SK-N-SH (cell line): Measurements from ENCODE around the gene CDK1.

Source experiments
- EP300 ChIP-seq, 2 experiments: IDR thresholded peaks; 2 replicates each; pipeline versions ENCODE4 v1.4.0 to v1.6.1; 2012; ENCODE audit warnings: borderline replicate concordance in 1 of 2, low read depth in 1 of 2, low read length in 1 of 2
- EZH2phosphoT487 ChIP-seq: fragments of 200-600 bp; sonication (generic); IDR thresholded peaks from 2 replicates; pipeline ENCODE4 v1.6.1; 2017; ENCODE audit warnings: low read depth, mixed run types, mild to moderate bottlenecking, antibody characterized with exemption, moderate library complexity, borderline replicate concordance
- NFIC ChIP-seq: IDR thresholded peaks from 2 replicates; pipeline ENCODE4 v1.4.0; 2012; ENCODE audit warnings: borderline replicate concordance
- POLR2AphosphoS5 ChIP-seq: IDR thresholded peaks from 2 replicates; pipeline ENCODE4 v1.6.1; 2012; ENCODE audit warnings: low read depth, low read length
- RCOR1 ChIP-seq: fragments of 150-350 bp; IDR thresholded peaks from 2 replicates; pipeline ENCODE4 v1.6.1; 2017; ENCODE audit warnings: antibody characterized with exemption, low read length
- RFX5 ChIP-seq: IDR thresholded peaks from 2 replicates; pipeline ENCODE4 v1.6.1; 2012; ENCODE audit warnings: mild to moderate bottlenecking, improper control_type of control experiment, low read length
- RXRA ChIP-seq: IDR thresholded peaks from 2 replicates; pipeline ENCODE4 v1.4.0; 2012; ENCODE audit warnings: low read depth, mild to moderate bottlenecking, borderline replicate concordance
- TAF1 ChIP-seq: IDR thresholded peaks from 2 replicates; pipeline ENCODE4 v1.6.1; 2012; ENCODE audit warnings: low read depth, mild to moderate bottlenecking, low read length, moderate library complexity, borderline replicate concordance
- TCF12 ChIP-seq: IDR thresholded peaks from 2 replicates; pipeline ENCODE4 v1.4.0; 2012
- TF ChIP-seq, protein P1 (sequence below): fragments of 200-600 bp; sonication (generic); IDR thresholded peaks from 2 replicates; pipeline ENCODE4 v1.6.1; 2017; ENCODE audit warnings: antibody characterized with exemption, mild to moderate bottlenecking, moderate library complexity
- TF ChIP-seq, protein P2 (sequence below): IDR thresholded peaks from 2 replicates; pipeline ENCODE4 v1.6.1; 2012; ENCODE audit warnings: mild to moderate bottlenecking, low read depth, low read length, moderate library complexity

- TF ChIP-seq, protein P1, sequence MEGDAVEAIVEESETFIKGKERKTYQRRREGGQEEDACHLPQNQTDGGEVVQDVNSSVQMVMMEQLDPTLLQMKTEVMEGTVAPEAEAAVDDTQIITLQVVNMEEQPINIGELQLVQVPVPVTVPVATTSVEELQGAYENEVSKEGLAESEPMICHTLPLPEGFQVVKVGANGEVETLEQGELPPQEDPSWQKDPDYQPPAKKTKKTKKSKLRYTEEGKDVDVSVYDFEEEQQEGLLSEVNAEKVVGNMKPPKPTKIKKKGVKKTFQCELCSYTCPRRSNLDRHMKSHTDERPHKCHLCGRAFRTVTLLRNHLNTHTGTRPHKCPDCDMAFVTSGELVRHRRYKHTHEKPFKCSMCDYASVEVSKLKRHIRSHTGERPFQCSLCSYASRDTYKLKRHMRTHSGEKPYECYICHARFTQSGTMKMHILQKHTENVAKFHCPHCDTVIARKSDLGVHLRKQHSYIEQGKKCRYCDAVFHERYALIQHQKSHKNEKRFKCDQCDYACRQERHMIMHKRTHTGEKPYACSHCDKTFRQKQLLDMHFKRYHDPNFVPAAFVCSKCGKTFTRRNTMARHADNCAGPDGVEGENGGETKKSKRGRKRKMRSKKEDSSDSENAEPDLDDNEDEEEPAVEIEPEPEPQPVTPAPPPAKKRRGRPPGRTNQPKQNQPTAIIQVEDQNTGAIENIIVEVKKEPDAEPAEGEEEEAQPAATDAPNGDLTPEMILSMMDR = no peak
- TF ChIP-seq RCOR1 (no peak), RXRA (no peak), TAF1 (no peak), POLR2AphosphoS5 (no peak), EZH2phosphoT487 (no peak), RFX5 (no peak), NFIC (no peak), TCF12 (no peak), EP300 (IDR thresholded peaks at IDR 0.05; ENCODE audit: borderline replicate concordance in 1 of 2, low read depth in 1 of 2, low read length in 1 of 2) (no peak)
- TF ChIP-seq, protein P2, sequence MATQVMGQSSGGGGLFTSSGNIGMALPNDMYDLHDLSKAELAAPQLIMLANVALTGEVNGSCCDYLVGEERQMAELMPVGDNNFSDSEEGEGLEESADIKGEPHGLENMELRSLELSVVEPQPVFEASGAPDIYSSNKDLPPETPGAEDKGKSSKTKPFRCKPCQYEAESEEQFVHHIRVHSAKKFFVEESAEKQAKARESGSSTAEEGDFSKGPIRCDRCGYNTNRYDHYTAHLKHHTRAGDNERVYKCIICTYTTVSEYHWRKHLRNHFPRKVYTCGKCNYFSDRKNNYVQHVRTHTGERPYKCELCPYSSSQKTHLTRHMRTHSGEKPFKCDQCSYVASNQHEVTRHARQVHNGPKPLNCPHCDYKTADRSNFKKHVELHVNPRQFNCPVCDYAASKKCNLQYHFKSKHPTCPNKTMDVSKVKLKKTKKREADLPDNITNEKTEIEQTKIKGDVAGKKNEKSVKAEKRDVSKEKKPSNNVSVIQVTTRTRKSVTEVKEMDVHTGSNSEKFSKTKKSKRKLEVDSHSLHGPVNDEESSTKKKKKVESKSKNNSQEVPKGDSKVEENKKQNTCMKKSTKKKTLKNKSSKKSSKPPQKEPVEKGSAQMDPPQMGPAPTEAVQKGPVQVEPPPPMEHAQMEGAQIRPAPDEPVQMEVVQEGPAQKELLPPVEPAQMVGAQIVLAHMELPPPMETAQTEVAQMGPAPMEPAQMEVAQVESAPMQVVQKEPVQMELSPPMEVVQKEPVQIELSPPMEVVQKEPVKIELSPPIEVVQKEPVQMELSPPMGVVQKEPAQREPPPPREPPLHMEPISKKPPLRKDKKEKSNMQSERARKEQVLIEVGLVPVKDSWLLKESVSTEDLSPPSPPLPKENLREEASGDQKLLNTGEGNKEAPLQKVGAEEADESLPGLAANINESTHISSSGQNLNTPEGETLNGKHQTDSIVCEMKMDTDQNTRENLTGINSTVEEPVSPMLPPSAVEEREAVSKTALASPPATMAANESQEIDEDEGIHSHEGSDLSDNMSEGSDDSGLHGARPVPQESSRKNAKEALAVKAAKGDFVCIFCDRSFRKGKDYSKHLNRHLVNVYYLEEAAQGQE = no peak
These were observed 32.3 kb downstream of the CDK1 start for GRCh38 chr10:60810437-60811182.
